HepG2 (cell line): Measurements from ENCODE around the gene NCKAP5L. TPM values are rescaled to one million over a fixed set of nuclear protein-coding genes. Genes with fewer than 3 reads are reported as not detected.

Experiments
- ATAC-seq: fragments of 200-7000 bp; cut with Tn5 transposase; 3 replicates; pipeline ENCODE4 v1.9.1; 2020; ENCODE audit warnings: mild to moderate bottlenecking, moderate library complexity
- BruUV-seq: library from RNA; stranded (reverse); fragments of 400-500 nt; replicated peaks from 2 replicates; lab custom pipeline; 2021; lab: Mats Ljungman, UMichigan
- CTCF ChIA-PET: fragments of 300-600 bp; formaldehyde crosslinking; extraction: SDS; loops from one replicate; lab custom pipeline; 2021; ENCODE audit warnings: low total read pairs, inconsistent platforms, low intra/inter-chr PET ratio; lab: Yijun Ruan, JAX
- POLR2A ChIA-PET: fragments of 350-600 bp; sonication (Branson Sonifier 250); formaldehyde crosslinking; loops from one replicate; lab custom pipeline; 2020; ENCODE audit warnings: antibody characterized with exemption, inconsistent platforms; lab: Yijun Ruan, JAX
- DNase-seq: peaks from one replicate; pipeline ENCODE4 v3.0.0-alpha.2; 2015; ENCODE audit warnings: low spot score
- FAIRE-seq: peaks from 3 replicates; lab custom pipeline; 2011; peaks lifted over from hg19 to GRCh38; lab: Jason Lieb, UNC
- H2AFZ ChIP-seq: one replicate; pipeline ENCODE4 v1.6.1; 2011; ENCODE audit warnings: low read length, inconsistent platforms
- H3K27ac ChIP-seq: fragments of 300-600 bp; 3 replicates; pipeline ENCODE4 v1.8.0; 2011; ENCODE audit warnings: mixed run types, mild to moderate bottlenecking, mixed read lengths, low read length, inconsistent platforms; ENCODE audit not compliant: insufficient read depth; ENCODE audit errors: extremely low read length
- H3K27me3 ChIP-seq, 2 experiments: fragments of 200-600 bp in 1 of 2; 2 replicates in 1 of 2; 3 replicates in 1 of 2; pipeline versions ENCODE4 v1.6.0 to v1.8.0; 2011; ENCODE audit warnings: low read length in 2 of 2, mild to moderate bottlenecking in 2 of 2, moderate library complexity in 2 of 2, inconsistent platforms in 1 of 2; ENCODE audit not compliant: insufficient read depth in 2 of 2, control insufficient read depth in 1 of 2
- H3K36me3 ChIP-seq, 2 experiments: fragments of 200-600 bp in 1 of 2; replicated peaks in 1 of 2; 2 replicates in 1 of 2; 3 replicates in 1 of 2; pipeline versions ENCODE4 v1.5.1 to v1.8.0; 2011; ENCODE audit warnings: low read length in 2 of 2, inconsistent platforms in 1 of 2; ENCODE audit not compliant: insufficient read depth in 2 of 2, control insufficient read depth in 1 of 2
- H3K4me1 ChIP-seq: 2 replicates; pipeline ENCODE4 v1.5.1; 2012; ENCODE audit warnings: low read length, inconsistent platforms; ENCODE audit not compliant: insufficient read depth
- H3K4me2 ChIP-seq: 2 replicates; pipeline ENCODE4 v1.6.0; 2011; ENCODE audit warnings: low read depth, low read length, inconsistent platforms
- H3K4me3 ChIP-seq, 3 experiments: fragments of 200-600 bp in 1 of 3; sonication (generic), shearing (Covaris generic) in 1 of 3; replicated peaks in 1 of 3; 2 replicates each; pipeline ENCODE4 v1.5.1; 2011 to 2016; ENCODE audit warnings: low read length in 3 of 3, inconsistent platforms in 2 of 3, low read depth in 2 of 3, mild to moderate bottlenecking in 2 of 3, control low read depth in 1 of 3, mixed read lengths in 1 of 3; ENCODE audit not compliant: insufficient read depth in 1 of 3
- H3K79me2 ChIP-seq: one replicate; pipeline ENCODE4 v1.6.1; 2011; ENCODE audit warnings: low read length, inconsistent platforms; ENCODE audit not compliant: insufficient read depth
- H3K9ac ChIP-seq: 2 replicates; pipeline ENCODE4 v1.6.0; 2011; ENCODE audit warnings: mild to moderate bottlenecking, low read depth, low read length, inconsistent platforms; ENCODE audit not compliant: insufficient read depth
- H3K9me3 ChIP-seq: 2 replicates; pipeline ENCODE4 v1.5.1; 2012; ENCODE audit warnings: mild to moderate bottlenecking, low read length
- H4K20me1 ChIP-seq: 2 replicates; pipeline ENCODE4 v1.6.0; 2011; ENCODE audit warnings: inconsistent platforms, mild to moderate bottlenecking, low read length, moderate library complexity; ENCODE audit not compliant: insufficient read depth
- KMT2B ChIP-seq: IDR thresholded peaks from 2 replicates; pipeline ENCODE4 v1.6.1; 2016; ENCODE audit warnings: missing genetic modification reagents, missing compliant biosample characterization
- MTF2 ChIP-seq: sonication (generic); formaldehyde crosslinking; IDR thresholded peaks from 2 replicates; pipeline ENCODE4 v1.5.0; 2020; ENCODE audit warnings: missing genetic modification reagents, borderline replicate concordance
- PLRG1 ChIP-seq: fragments of 450-650 bp; conservative IDR thresholded peaks from 2 replicates; pipeline ENCODE4 v1.6.1; 2016
- SIN3B ChIP-seq: fragments of 150-350 bp; IDR thresholded peaks from 2 replicates; pipeline ENCODE4 v1.6.1; 2014; ENCODE audit warnings: low read length
- TRIM24 ChIP-seq: sonication (generic); formaldehyde crosslinking; IDR thresholded peaks from 2 replicates; pipeline ENCODE4 v1.8.0; 2022; ENCODE audit warnings: mild to moderate bottlenecking, missing genetic modification reagents
- ZFP36L1 ChIP-seq: sonication (generic); formaldehyde crosslinking; IDR thresholded peaks from 2 replicates; pipeline ENCODE4 v1.8.0; 2022; ENCODE audit warnings: mild to moderate bottlenecking, missing genetic modification reagents, moderate library complexity
- ZFP41 ChIP-seq: sonication (generic); formaldehyde crosslinking; IDR thresholded peaks from 2 replicates; pipeline ENCODE4 v1.4.0; 2020; ENCODE audit warnings: mild to moderate bottlenecking, missing genetic modification reagents, borderline replicate concordance
- WGBS: methylation state at CpG from one replicate; pipeline ENCODE4 v1.1.6; 2017; ENCODE audit warnings: low lambda C conversion rate; 5-methylcytosine and 5-hydroxymethylcytosine counted together
- in situ Hi-C: cut with HindIII; loops from 2 replicates; pipeline ENCODE4 v1.10.0; 2017; ENCODE audit warnings: low pct_unique_long_range_greater_than_20kb; ENCODE audit not compliant: extremely low pct_ligation_motif_present
- intact Hi-C: fragments of 100-400 bp; cut with micrococcal nuclease; formaldehyde crosslinking; loops from one replicate; pipeline ENCODE4 v1.10.0; 2022; ENCODE audit not compliant: unreplicated experiment
- polyA plus RNA-seq, 8 experiments: library from polyadenylated mRNA; depleted of rRNA in 3 of 8; stranded (reverse) in 7 of 8; unstranded in 1 of 8; fragments of >200 nt; fragmentation: Illumina TruSeq in 4 of 8; extraction: Trizol in 4 of 8; gene quantifications; 2 replicates each; pipeline versions ENCODE4 v1.2.1 to v1.2.3, GENCODE V29; 2011 to 2016; ENCODE audit warnings: low read depth in 4 of 8, missing spikeins in 1 of 8, mixed read lengths in 1 of 8; ENCODE audit not compliant: insufficient read depth in 1 of 8
- total RNA-seq, 5 experiments: library from RNA; depleted of rRNA; stranded (reverse); fragments of >200 nt; fragmentation: Illumina TruSeq; extraction: Trizol; gene quantifications; 2 replicates each; pipeline ENCODE4 v1.2.3, GENCODE V29; 2016; ENCODE audit warnings: low read depth in 1 of 5
- TF ChIP-seq, protein P1 (sequence below): sonication (generic); formaldehyde crosslinking; IDR thresholded peaks from 2 replicates; pipeline ENCODE4 v1.4.0; 2020; ENCODE audit warnings: mild to moderate bottlenecking, missing genetic modification reagents
- TF ChIP-seq, protein P2 (sequence below): sonication (generic); formaldehyde crosslinking; IDR thresholded peaks from 2 replicates; pipeline ENCODE4 v1.5.0; 2020; ENCODE audit warnings: missing genetic modification reagents
- TF ChIP-seq, protein P3 (sequence below): sonication (generic); formaldehyde crosslinking; IDR thresholded peaks from 2 replicates; pipeline ENCODE4; 2020; ENCODE audit warnings: missing genetic modification reagents, mild to moderate bottlenecking, borderline replicate concordance
- TF ChIP-seq, protein P4 (sequence below): sonication (generic); formaldehyde crosslinking; IDR thresholded peaks from 2 replicates; pipeline ENCODE4 v1.8.0; 2023; ENCODE audit warnings: mild to moderate bottlenecking, missing genetic modification reagents

Gene NCKAP5L
- total and polyA plus RNA-seq, 2 of the 13 experiments (the other 11 are each of a cell fraction or from before 2014, with no cell fraction given) = 4.1 to 9.0 TPM

DNA sequence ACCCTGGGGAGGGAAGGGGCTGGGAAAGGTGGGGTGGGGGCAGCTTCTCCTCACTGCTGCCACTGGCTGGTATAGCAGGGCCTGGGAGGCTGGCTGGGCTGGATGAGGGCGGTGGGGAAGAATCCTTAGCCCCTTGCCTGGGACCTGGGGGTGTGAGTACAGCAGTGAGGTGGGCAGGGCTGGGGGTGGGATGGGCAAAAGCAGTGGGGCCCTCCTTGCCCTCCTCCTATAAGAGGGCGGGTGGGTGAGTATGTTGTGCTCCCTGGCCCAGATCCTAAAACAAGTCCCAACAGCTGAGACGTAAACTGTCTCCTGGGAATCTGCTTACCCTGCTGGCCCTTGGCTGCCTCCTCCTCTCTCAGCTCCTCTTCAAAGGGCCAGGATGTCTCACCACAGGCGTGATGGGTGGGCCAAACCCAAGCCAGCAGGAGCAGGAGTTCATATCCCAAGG lies 2.2 kb downstream of the NCKAP5L start:
- CTCF ChIA-PET = no interaction called here
- 89% methylated on average over 2 of the region's 4 CpGs for WGBS
- POLR2A ChIA-PET = interaction anchor here (1.6 to 2.1 kb wide), 2 partner anchors 10 to 85 kb away, joined by 4 to 5 read pairs; partner anchors contain the start of gene TMBIM6

More for the DNA sequence above, 2.2 kb downstream of the NCKAP5L start:
- BruUV-seq = no TSS peak
- FAIRE-seq (no peak), DNase-seq (no peak), ATAC-seq (no peak)
- Histone ChIP-seq H3K36me3 (peaks cover 0 to 4% of the 10 kb centered on the region in 2 experiments; a peak in 1 of 5 replicates), H4K20me1 (peaks cover 11% of the 10 kb centered on the region), H3K27me3 (no peaks in the 10 kb centered on the region; a peak in 1 of 5 replicates), H3K4me2 (no peak overlapping the region), H3K9me3 (no peaks in the 10 kb centered on the region), H2AFZ (no peak overlapping the region), H3K4me3 (no peak overlapping the region), H3K9ac (no peak overlapping the region), H3K27ac (no peak overlapping the region), H3K79me2 (peaks cover 28% of the 10 kb centered on the region), H3K4me1 (peaks cover 67% of the 10 kb centered on the region)
- TF ChIP-seq, protein P1, sequence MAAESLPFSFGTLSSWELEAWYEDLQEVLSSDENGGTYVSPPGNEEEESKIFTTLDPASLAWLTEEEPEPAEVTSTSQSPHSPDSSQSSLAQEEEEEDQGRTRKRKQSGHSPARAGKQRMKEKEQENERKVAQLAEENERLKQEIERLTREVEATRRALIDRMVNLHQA (CRISPR knock-in tag) = no peak
- TF ChIP-seq TRIM24 (CRISPR knock-in tag) (no peak), SIN3B (no peak), MTF2 (CRISPR knock-in tag) (no peak), PLRG1 (no peak), KMT2B (CRISPR knock-in tag) (no peak), ZFP36L1 (CRISPR knock-in tag) (no peak), ZFP41 (CRISPR knock-in tag) (no peak)
- TF ChIP-seq, protein P2, sequence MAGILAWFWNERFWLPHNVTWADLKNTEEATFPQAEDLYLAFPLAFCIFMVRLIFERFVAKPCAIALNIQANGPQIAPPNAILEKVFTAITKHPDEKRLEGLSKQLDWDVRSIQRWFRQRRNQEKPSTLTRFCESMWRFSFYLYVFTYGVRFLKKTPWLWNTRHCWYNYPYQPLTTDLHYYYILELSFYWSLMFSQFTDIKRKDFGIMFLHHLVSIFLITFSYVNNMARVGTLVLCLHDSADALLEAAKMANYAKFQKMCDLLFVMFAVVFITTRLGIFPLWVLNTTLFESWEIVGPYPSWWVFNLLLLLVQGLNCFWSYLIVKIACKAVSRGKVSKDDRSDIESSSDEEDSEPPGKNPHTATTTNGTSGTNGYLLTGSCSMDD (CRISPR knock-in tag) = no peak
- TF ChIP-seq, protein P3, sequence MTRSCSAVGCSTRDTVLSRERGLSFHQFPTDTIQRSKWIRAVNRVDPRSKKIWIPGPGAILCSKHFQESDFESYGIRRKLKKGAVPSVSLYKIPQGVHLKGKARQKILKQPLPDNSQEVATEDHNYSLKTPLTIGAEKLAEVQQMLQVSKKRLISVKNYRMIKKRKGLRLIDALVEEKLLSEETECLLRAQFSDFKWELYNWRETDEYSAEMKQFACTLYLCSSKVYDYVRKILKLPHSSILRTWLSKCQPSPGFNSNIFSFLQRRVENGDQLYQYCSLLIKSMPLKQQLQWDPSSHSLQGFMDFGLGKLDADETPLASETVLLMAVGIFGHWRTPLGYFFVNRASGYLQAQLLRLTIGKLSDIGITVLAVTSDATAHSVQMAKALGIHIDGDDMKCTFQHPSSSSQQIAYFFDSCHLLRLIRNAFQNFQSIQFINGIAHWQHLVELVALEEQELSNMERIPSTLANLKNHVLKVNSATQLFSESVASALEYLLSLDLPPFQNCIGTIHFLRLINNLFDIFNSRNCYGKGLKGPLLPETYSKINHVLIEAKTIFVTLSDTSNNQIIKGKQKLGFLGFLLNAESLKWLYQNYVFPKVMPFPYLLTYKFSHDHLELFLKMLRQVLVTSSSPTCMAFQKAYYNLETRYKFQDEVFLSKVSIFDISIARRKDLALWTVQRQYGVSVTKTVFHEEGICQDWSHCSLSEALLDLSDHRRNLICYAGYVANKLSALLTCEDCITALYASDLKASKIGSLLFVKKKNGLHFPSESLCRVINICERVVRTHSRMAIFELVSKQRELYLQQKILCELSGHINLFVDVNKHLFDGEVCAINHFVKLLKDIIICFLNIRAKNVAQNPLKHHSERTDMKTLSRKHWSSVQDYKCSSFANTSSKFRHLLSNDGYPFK (CRISPR knock-in tag) = no peak
- TF ChIP-seq, protein P4, sequence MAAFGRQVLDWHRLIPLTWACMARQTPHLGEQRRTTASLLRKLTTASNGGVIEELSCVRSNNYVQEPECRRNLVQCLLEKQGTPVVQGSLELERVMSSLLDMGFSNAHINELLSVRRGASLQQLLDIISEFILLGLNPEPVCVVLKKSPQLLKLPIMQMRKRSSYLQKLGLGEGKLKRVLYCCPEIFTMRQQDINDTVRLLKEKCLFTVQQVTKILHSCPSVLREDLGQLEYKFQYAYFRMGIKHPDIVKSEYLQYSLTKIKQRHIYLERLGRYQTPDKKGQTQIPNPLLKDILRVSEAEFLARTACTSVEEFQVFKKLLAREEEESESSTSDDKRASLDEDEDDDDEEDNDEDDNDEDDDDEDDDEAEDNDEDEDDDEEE (CRISPR knock-in tag) = no peak
- intact Hi-C loops (no loop called here), in situ Hi-C loops (loop anchor here (5.0 kb wide), 1 partner anchor 34 kb away; no protein-coding TSS in a partner anchor)
